Measurements from ENCODE around the gene ITGAV.

DNA sequence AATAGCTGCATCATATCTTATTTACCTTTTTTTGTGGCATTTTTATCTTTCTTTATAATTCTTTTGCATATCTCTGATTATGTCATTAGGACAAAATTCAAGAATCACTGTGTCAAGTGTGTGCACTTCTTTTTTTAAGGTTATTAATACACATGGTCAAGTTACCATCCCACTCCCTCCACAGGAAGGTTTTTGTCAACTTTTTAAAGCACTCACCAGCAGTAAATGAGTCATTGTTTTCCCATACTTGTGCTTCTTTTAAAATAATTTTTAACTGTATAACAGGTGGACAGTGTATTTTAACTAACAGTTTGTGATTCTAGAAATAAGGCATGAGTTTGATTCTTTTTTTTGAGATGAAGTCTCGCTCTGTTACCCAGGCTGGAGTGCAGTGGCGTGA lies 58.3 kb downstream of the ITGAV start:
- TF ChIP-seq TAF1 (IDR thresholded peaks at IDR 0.05; ENCODE audit: borderline replicate concordance, low read depth, low read length): no peak
- no peak for TF ChIP-seq POLR2A (IDR thresholded peaks at IDR 0.05; ENCODE audit: low read depth, low read length)
- no peak for TF ChIP-seq POLR2AphosphoS5 (IDR thresholded peaks at IDR 0.05; ENCODE audit: low read depth, low read length)
